Measurements from ENCODE around the gene C19orf38.
"Not testable (repeated sequence)": the region's sequence is repeated elsewhere in the genome, so short reads cannot be mapped to it uniquely, and the experiment has no call there.

DNA sequence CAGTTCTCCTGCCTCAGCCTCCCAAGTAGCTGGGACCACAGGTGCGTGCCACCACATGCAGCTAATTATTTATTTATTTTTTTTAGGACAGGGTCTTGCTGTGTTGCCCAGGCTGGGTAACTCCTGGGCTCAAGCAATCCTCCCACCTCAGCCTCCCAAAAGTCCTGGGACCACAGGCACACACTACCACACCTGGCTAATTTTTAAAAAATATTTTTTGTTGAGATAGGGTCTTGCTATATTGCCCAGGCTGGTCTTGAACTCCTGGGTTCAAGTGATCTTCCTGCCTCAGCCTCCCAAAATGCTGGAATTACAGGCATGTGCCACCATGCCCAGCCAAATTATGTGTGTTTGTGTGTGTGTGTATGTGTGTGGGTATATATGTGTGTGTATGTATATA, 8.7 kb downstream of the C19orf38 start:
- not testable (repeated sequence) for TF ChIP-seq POLR2A (IDR thresholded peaks at IDR 0.05)
- TF ChIP-seq, protein P1, sequence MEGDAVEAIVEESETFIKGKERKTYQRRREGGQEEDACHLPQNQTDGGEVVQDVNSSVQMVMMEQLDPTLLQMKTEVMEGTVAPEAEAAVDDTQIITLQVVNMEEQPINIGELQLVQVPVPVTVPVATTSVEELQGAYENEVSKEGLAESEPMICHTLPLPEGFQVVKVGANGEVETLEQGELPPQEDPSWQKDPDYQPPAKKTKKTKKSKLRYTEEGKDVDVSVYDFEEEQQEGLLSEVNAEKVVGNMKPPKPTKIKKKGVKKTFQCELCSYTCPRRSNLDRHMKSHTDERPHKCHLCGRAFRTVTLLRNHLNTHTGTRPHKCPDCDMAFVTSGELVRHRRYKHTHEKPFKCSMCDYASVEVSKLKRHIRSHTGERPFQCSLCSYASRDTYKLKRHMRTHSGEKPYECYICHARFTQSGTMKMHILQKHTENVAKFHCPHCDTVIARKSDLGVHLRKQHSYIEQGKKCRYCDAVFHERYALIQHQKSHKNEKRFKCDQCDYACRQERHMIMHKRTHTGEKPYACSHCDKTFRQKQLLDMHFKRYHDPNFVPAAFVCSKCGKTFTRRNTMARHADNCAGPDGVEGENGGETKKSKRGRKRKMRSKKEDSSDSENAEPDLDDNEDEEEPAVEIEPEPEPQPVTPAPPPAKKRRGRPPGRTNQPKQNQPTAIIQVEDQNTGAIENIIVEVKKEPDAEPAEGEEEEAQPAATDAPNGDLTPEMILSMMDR (IDR thresholded peaks at IDR 0.05), result not testable (repeated sequence)

All from testis (tissue), 2 donors.